ENCODE data around the gene KRT10. TPM values are rescaled to one million over a fixed set of nuclear protein-coding genes. Genes with fewer than 3 reads are reported as not detected.

KRT10 gene
- total RNA-seq, 2 experiments from 2014 or later, result 10.7 to 39.7 TPM

GRCh38 chr17:40846515-40847144, 24.2 kb upstream of the KRT10 start:
- H3K4me3 ChIP-seq (ENCODE audit: low read depth, low read length, poor library complexity, severe bottlenecking), result no peak overlapping the region
- POLR2A ChIA-PET, result interaction anchor here (0.6 kb wide), 1 partner anchor 399 kb away, joined by 3 read pairs; no protein-coding TSS in a partner anchor
- CTCF ChIA-PET (ENCODE audit: unreplicated experiment), result no interaction called here
- H3K4me1 ChIP-seq (ENCODE audit: insufficient read depth, low read length, poor library complexity, severe bottlenecking), result no peaks in the 10 kb centered on the region
- no peaks in the 10 kb centered on the region for H3K9me3 ChIP-seq (ENCODE audit: low read length)
- intact Hi-C loops (cut with micrococcal nuclease; ENCODE audit: unreplicated experiment), result no loop called here
- no peak for TF ChIP-seq EZH2phosphoT487 (IDR thresholded peaks at IDR 0.05; ENCODE audit: borderline replicate concordance, low read depth, low read length)
- no peak for TF ChIP-seq CTCF (conservative IDR thresholded peaks at IDR 0.05; ENCODE audit: low read length)
- no peaks in the 10 kb centered on the region for H3K9me2 ChIP-seq (ENCODE audit: insufficient read depth, low read length)
- H3K36me3 ChIP-seq (ENCODE audit: insufficient read depth, low read length), result no peaks in the 10 kb centered on the region
- no peaks in the 10 kb centered on the region for H3K79me2 ChIP-seq (ENCODE audit: insufficient read depth, low read depth, low read length)
- H4K20me1 ChIP-seq (ENCODE audit: insufficient read depth, low read length), result no peaks in the 10 kb centered on the region
- no peak overlapping the region for H3K4me2 ChIP-seq (ENCODE audit: low read length)
- no peak overlapping the region for H3K27ac ChIP-seq (ENCODE audit: low read depth, low read length, poor library complexity, severe bottlenecking)
- DNase-seq (ENCODE audit: low spot score), result no peak
- no peak overlapping the region for H2AFZ ChIP-seq (ENCODE audit: low read length)
- no TSS peak for BruUV-seq (replicated peaks)

GRCh38 chr17:40844671-40845107, 22.3 kb upstream of the KRT10 start:
- no peaks in the 10 kb centered on the region for H4K20me1 ChIP-seq (ENCODE audit: insufficient read depth, low read length)
- H2AFZ ChIP-seq (ENCODE audit: low read length), result no peak overlapping the region
- POLR2A ChIA-PET, result no interaction called here
- CTCF ChIA-PET (ENCODE audit: unreplicated experiment), result no interaction called here
- no peak for DNase-seq (ENCODE audit: low spot score)
- H3K4me1 ChIP-seq (ENCODE audit: insufficient read depth, low read length, poor library complexity, severe bottlenecking), result no peaks in the 10 kb centered on the region
- TF ChIP-seq CTCF (conservative IDR thresholded peaks at IDR 0.05; ENCODE audit: low read length) (no peak), EZH2phosphoT487 (IDR thresholded peaks at IDR 0.05; ENCODE audit: borderline replicate concordance, low read depth, low read length) (no peak)
- no peak overlapping the region for H3K4me2 ChIP-seq (ENCODE audit: low read length)
- BruUV-seq (replicated peaks), result no TSS peak
- no peak overlapping the region for H3K4me3 ChIP-seq (ENCODE audit: low read depth, low read length, poor library complexity, severe bottlenecking)
- no peaks in the 10 kb centered on the region for H3K36me3 ChIP-seq (ENCODE audit: insufficient read depth, low read length)
- intact Hi-C loops (cut with micrococcal nuclease; ENCODE audit: unreplicated experiment), result no loop called here
- no peak overlapping the region for H3K27ac ChIP-seq (ENCODE audit: low read depth, low read length, poor library complexity, severe bottlenecking)
- H3K79me2 ChIP-seq (ENCODE audit: insufficient read depth, low read depth, low read length), result no peaks in the 10 kb centered on the region
- no peaks in the 10 kb centered on the region for H3K9me3 ChIP-seq (ENCODE audit: low read length)
- H3K9me2 ChIP-seq (ENCODE audit: insufficient read depth, low read length), result no peaks in the 10 kb centered on the region

GRCh38 chr17:40843242-40843641, 20.8 kb upstream of the KRT10 start:
- Histone ChIP-seq H3K9me3 (ENCODE audit: low read length) (no peaks in the 10 kb centered on the region), H2AFZ (ENCODE audit: low read length) (no peak overlapping the region), H3K4me1 (ENCODE audit: insufficient read depth, low read length, poor library complexity, severe bottlenecking) (no peaks in the 10 kb centered on the region), H3K4me2 (ENCODE audit: low read length) (no peak overlapping the region), H3K4me3 (ENCODE audit: low read depth, low read length, poor library complexity, severe bottlenecking) (no peak overlapping the region), H3K27ac (ENCODE audit: low read depth, low read length, poor library complexity, severe bottlenecking) (no peak overlapping the region), H3K79me2 (ENCODE audit: insufficient read depth, low read depth, low read length) (no peaks in the 10 kb centered on the region), H3K9me2 (ENCODE audit: insufficient read depth, low read length) (no peaks in the 10 kb centered on the region), H4K20me1 (ENCODE audit: insufficient read depth, low read length) (no peaks in the 10 kb centered on the region), H3K36me3 (ENCODE audit: insufficient read depth, low read length) (no peaks in the 10 kb centered on the region)
- BruUV-seq (replicated peaks), result no TSS peak
- CTCF ChIA-PET (ENCODE audit: unreplicated experiment), result no interaction called here
- intact Hi-C loops (cut with micrococcal nuclease; ENCODE audit: unreplicated experiment), result no loop called here
- no peak for DNase-seq (ENCODE audit: low spot score)
- TF ChIP-seq EZH2phosphoT487 (IDR thresholded peaks at IDR 0.05; ENCODE audit: borderline replicate concordance, low read depth, low read length) (no peak), CTCF (conservative IDR thresholded peaks at IDR 0.05; ENCODE audit: low read length) (no peak)
- POLR2A ChIA-PET, result interaction anchor here (1.3 kb wide), 1 partner anchor 17 kb away, joined by 3 read pairs; no protein-coding TSS in a partner anchor
